Upper lobe of left lung (tissue), 4 donors: ENCODE measurements around the gene C16orf54.
"Not testable (repeated sequence)": the region's sequence is repeated elsewhere in the genome, so short reads cannot be mapped to it uniquely, and the experiment has no call there.

Experiments
- CTCF ChIP-seq, 6 experiments: fragments of 450-650 bp in 4 of 6; fragments of 200-600 bp in 2 of 6; sonication (generic) in 2 of 6; IDR thresholded peaks; one replicate each; pipeline ENCODE4 v1.5.1; 2016 to 2019; ENCODE audit warnings: antibody characterized with exemption in 6 of 6
- POLR2A ChIP-seq, 4 donors: fragments of 450-650 bp; IDR thresholded peaks; one replicate each; pipeline ENCODE4 v1.5.1; 2016 to 2017; ENCODE audit warnings: antibody characterized with exemption in 4 of 4, mild to moderate bottlenecking in 2 of 4

DNA sequence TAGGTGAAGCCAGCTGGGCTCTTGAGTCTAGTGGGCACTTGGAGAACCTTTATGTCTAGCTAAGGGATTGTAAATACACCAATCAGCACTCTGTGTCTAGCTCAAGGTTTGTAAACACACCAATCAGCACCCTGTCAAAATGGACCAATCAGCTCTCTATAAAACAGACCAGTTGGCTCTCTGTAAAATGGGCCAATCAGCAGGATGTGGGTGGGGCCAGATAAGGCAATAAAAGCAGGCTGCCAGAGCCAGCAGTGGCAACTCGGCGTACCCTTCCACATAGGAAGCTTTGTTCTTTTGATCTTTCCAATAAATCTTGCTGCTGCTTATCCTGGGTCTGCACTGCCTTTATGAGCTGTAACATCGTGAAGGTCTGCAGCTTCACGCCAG lies 3.0 kb upstream of the C16orf54 start:
- TF ChIP-seq CTCF, POLR2A (IDR thresholded peaks at IDR 0.05): not testable (repeated sequence)
